Measurements from ENCODE around the gene CPNE8.

DNA sequence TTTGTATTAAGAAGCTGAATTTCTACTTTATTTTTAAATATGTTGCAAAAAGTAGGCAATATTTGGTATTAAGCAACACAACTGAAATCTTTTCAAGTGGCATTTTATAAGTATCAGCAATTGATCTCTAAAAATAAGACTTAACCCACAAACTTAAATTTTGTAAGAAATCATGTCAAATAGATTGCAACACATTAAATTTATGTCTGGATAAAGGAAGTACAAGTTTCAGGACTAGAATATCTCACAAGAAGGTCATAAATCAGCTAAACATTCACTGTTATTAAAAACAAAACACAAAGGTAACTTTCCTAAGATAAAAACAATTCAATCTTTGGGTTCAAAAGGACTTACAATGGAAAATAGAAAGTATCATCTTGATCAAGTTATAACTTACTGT, 32.8 kb downstream of the CPNE8 start:
- TF ChIP-seq EZH2phosphoT487 (IDR thresholded peaks at IDR 0.05; ENCODE audit: insufficient read depth, low read depth): no peak
- no peak for TF ChIP-seq EZH2 (IDR thresholded peaks at IDR 0.05; ENCODE audit: insufficient read depth, poor library complexity, severe bottlenecking)

Measured in GM23248 (cell line).